ENCODE results near the gene MESD. TPM values are rescaled to one million over a fixed set of nuclear protein-coding genes. Genes with fewer than 3 reads are reported as not detected.

Gene MESD
- total and polyA plus RNA-seq, 9 of the 15 experiments (the other 6 are each of a cell fraction or from before 2014, with no cell fraction given), result 11.3 to 39.7 (median 22.8) TPM

DNA sequence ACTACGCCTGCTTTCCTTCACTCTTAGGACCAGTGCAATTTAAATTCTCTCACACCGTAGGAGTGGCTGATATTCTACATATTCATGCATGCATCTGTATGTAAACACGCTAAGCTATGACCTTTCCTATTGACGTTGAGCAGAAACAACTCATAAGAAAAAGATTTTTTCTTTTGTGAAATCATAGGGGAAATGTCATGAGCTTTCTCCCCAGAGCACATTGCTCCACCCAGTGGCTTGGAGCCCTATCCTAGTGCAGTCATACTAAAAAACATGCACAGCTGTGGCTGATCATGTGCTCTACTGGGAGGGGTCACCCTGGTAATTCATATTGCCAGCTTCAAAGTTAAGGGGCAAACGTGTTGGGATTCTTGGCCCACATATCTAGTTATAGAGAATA lies 1.8 kb upstream of the MESD start:
- Histone ChIP-seq H3K9me1 (ENCODE audit: control insufficient read depth, insufficient read depth, low read length) (no peaks in the 10 kb centered on the region), H4K20me1 (replicated peaks; ENCODE audit: control insufficient read depth, insufficient read depth, low read length) (peaks cover 7% of the 10 kb centered on the region), H3K79me2 (ENCODE audit: control insufficient read depth, insufficient read depth, low read length) (peaks cover 31% of the 10 kb centered on the region), H3K27ac (ENCODE audit: extremely low read depth, low read depth, low read length) (0 out of 3 replicates have a peak overlapping the region, but pooled peaks have one; percentile 23), H2AFZ (ENCODE audit: low read depth, low read length) (peak overlapping the region; percentile 87), H3K4me3 (no peak overlapping the region), H3K4me1 (replicated peaks in 1 of 2; ENCODE audit: control insufficient read depth in 2 of 2, insufficient read depth in 2 of 2, low read length in 2 of 2) (peaks cover 3 to 33% of the 10 kb centered on the region in 2 experiments), H3K4me2 (ENCODE audit: insufficient read depth, low read length) (peak overlapping the region; percentile 74), H3K36me3 (ENCODE audit: control insufficient read depth, insufficient read depth, low read length) (peaks cover 13% of the 10 kb centered on the region; the same call in 1 of the 3 replicates), H3K27me3 (ENCODE audit: control insufficient read depth in 2 of 2, insufficient read depth in 2 of 2, low read length in 2 of 2) (no peaks in the 10 kb centered on the region), H3K9ac (ENCODE audit: insufficient read depth in 1 of 2, low read depth in 2 of 2, low read length in 2 of 2) (peak overlapping the region in 1 of 2 experiments; percentile 69; a peak in 1 of 4 replicates), H3K9me3 (replicated peaks; ENCODE audit: control insufficient read depth, insufficient read depth, low read depth, low read length) (no peaks in the 10 kb centered on the region)
- ChIA-PET POLR2A (interaction anchor here (1.2 to 1.4 kb wide), 2 partner anchors 57 to 275 kb away, joined by 3 to 5 read pairs; no protein-coding TSS in a partner anchor), CTCF (ENCODE audit: low intra/inter-chr PET ratio) (interaction anchor here (0.6 to 0.7 kb wide), 2 partner anchors 185 to 1651 kb away, joined by 3 read pairs; no protein-coding TSS in a partner anchor)
- FAIRE-seq (peak; percentile 74), ATAC-seq (peak; percentile 59), DNase-seq (ENCODE audit: extremely low read depth in 1 of 4, low spot score in 3 of 4) (peak; percentile 46 to 77 (median 56))
- no TSS peak for BruUV-seq (replicated peaks)
- in situ Hi-C loops (cut with MboI) (no loop called here), intact Hi-C loops (cut with micrococcal nuclease) (loop anchor here (1.0 kb wide), 1 partner anchor 14 kb away; no protein-coding TSS in a partner anchor)
- WGBS (ENCODE audit: insufficient coverage, low coverage, missing lambda C conversion rate), result 30% methylated on average over 5 of the region's 5 CpGs
- TF ChIP-seq ASH1L (IDR thresholded peaks at IDR 0.05; ENCODE audit: borderline replicate concordance, low read depth, partially characterized antibody) (no peak), NCOA6 (IDR thresholded peaks at IDR 0.05) (peak; percentile 26; the same call in 1 of the 2 replicates), FOXP1 (CRISPR knock-in tag; IDR thresholded peaks at IDR 0.05) (peak; percentile 39; the same call in 1 of the 2 replicates), TBL1XR1 (IDR thresholded peaks at IDR 0.05; ENCODE audit: low read length in 2 of 2) (no peak), MYC (IDR thresholded peaks at IDR 0.05; ENCODE audit: low read depth, low read length) (peak; percentile 66; the same call in 1 of the 2 replicates), MYC (CRISPR knock-in tag; IDR thresholded peaks at IDR 0.05; ENCODE audit: borderline replicate concordance, low read depth) (no peak), BHLHE40 (IDR thresholded peaks at IDR 0.05; ENCODE audit: low read length) (peak; percentile 53; the same call in 1 of the 2 replicates), RAD51 (IDR thresholded peaks at IDR 0.05; ENCODE audit: borderline replicate concordance, low read depth) (peak; percentile 77), U2AF1 (optimal IDR thresholded peaks at IDR 0.05; ENCODE audit: low read depth, low read length) (no peak), MEF2A (IDR thresholded peaks at IDR 0.05; ENCODE audit: control insufficient read depth, low read depth, low read length) (no peak), ZMIZ1 (IDR thresholded peaks at IDR 0.05; ENCODE audit: low read depth in 2 of 2, low read length in 2 of 2) (no peak), FUS (optimal IDR thresholded peaks at IDR 0.05; ENCODE audit: low read depth, low read length) (no peak), CBFA2T2 (conservative IDR thresholded peaks at IDR 0.05) (peak; percentile 17)
- TF ChIP-seq, protein P1, sequence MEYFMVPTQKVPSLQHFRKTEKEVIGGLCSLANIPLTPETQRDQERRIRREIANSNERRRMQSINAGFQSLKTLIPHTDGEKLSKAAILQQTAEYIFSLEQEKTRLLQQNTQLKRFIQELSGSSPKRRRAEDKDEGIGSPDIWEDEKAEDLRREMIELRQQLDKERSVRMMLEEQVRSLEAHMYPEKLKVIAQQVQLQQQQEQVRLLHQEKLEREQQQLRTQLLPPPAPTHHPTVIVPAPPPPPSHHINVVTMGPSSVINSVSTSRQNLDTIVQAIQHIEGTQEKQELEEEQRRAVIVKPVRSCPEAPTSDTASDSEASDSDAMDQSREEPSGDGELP (CRISPR knock-in tag; IDR thresholded peaks at IDR 0.05; ENCODE audit: borderline replicate concordance), result peak; percentile 77
- TF ChIP-seq, protein P2, sequence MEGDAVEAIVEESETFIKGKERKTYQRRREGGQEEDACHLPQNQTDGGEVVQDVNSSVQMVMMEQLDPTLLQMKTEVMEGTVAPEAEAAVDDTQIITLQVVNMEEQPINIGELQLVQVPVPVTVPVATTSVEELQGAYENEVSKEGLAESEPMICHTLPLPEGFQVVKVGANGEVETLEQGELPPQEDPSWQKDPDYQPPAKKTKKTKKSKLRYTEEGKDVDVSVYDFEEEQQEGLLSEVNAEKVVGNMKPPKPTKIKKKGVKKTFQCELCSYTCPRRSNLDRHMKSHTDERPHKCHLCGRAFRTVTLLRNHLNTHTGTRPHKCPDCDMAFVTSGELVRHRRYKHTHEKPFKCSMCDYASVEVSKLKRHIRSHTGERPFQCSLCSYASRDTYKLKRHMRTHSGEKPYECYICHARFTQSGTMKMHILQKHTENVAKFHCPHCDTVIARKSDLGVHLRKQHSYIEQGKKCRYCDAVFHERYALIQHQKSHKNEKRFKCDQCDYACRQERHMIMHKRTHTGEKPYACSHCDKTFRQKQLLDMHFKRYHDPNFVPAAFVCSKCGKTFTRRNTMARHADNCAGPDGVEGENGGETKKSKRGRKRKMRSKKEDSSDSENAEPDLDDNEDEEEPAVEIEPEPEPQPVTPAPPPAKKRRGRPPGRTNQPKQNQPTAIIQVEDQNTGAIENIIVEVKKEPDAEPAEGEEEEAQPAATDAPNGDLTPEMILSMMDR (IDR thresholded peaks at IDR 0.05 in 2 of 3, conservative IDR thresholded peaks at IDR 0.05 in 1 of 3; ENCODE audit: insufficient read depth in 2 of 3, low read depth in 1 of 3, low read length in 3 of 3), result peak; percentile 19 to 48 (median 23); a peak in 2 of 6 replicates
